Endothelial cell of umbilical vein (primary cell): ENCODE measurements around the gene CAP2. TPM values are rescaled to one million over a fixed set of nuclear protein-coding genes. Genes with fewer than 3 reads are reported as not detected.

ENCODE experiments used
- BruUV-seq: library from RNA; stranded (reverse); fragments of 400-500 nt; replicated peaks from 2 replicates; lab custom pipeline; 2021; lab: Mats Ljungman, UMichigan
- CTCF ChIA-PET: fragments of 300-600, 350-600 bp; sonication (Branson Sonifier 250); formaldehyde crosslinking; loops from one replicate; lab custom pipeline; 2021; ENCODE audit warnings: antibody characterized with exemption, inconsistent platforms; lab: Charles Lee
- POLR2A ChIA-PET: fragments of 300-600, 350-600 bp; sonication (Branson Sonifier 250); formaldehyde crosslinking; loops from one replicate; lab custom pipeline; 2021; ENCODE audit warnings: antibody characterized with exemption, inconsistent platforms; lab: Charles Lee
- DNase-seq: peaks from one replicate; pipeline ENCODE4 v3.0.0-alpha.2; 2011; ENCODE audit warnings: low read depth, low spot score
- FAIRE-seq: peaks from 2 replicates; lab custom pipeline; 2011; peaks lifted over from hg19 to GRCh38; lab: Jason Lieb, UNC
- H2AFZ ChIP-seq: 2 replicates; pipeline ENCODE4 v1.6.0; 2012; ENCODE audit warnings: low read depth, low read length, control low read depth, inconsistent platforms
- H3K27ac ChIP-seq: 2 replicates; pipeline ENCODE4 v1.5.1; 2011; ENCODE audit warnings: low read depth, mild to moderate bottlenecking, control low read depth, low read length, moderate library complexity; ENCODE audit not compliant: insufficient read depth
- H3K27me3 ChIP-seq, 2 experiments: 2 replicates each; pipeline versions ENCODE4 v1.6.0 to v1.6.1; 2011; ENCODE audit warnings: low read length in 2 of 2, mixed read lengths in 1 of 2; ENCODE audit not compliant: control insufficient read depth in 2 of 2, insufficient read depth in 2 of 2
- H3K36me3 ChIP-seq, 2 experiments: 2 replicates in 1 of 2; 3 replicates in 1 of 2; pipeline ENCODE4 v1.5.1; 2011; ENCODE audit warnings: low read length in 2 of 2, mild to moderate bottlenecking in 1 of 2, moderate library complexity in 1 of 2; ENCODE audit not compliant: control insufficient read depth in 2 of 2, insufficient read depth in 2 of 2; ENCODE audit errors: extremely low read depth in 1 of 2
- H3K4me1 ChIP-seq: 3 replicates; pipeline ENCODE4 v1.5.1; 2011; ENCODE audit warnings: mild to moderate bottlenecking, low read length; ENCODE audit not compliant: control insufficient read depth, insufficient read depth; ENCODE audit errors: extremely low read depth
- H3K4me2 ChIP-seq: 2 replicates; pipeline ENCODE4 v1.6.1; 2011; ENCODE audit warnings: low read length, control low read depth, mixed read lengths; ENCODE audit not compliant: insufficient read depth
- H3K4me3 ChIP-seq, 3 experiments: fragments of 200-600 bp in 1 of 3; sonication (generic), shearing (Covaris generic) in 1 of 3; replicated peaks in 1 of 3; 2 replicates each; pipeline ENCODE4 v1.5.1; 2011 to 2016; ENCODE audit warnings: control low read depth in 3 of 3, low read length in 3 of 3, mild to moderate bottlenecking in 2 of 3, inconsistent platforms in 1 of 3, low read depth in 1 of 3, moderate library complexity in 1 of 3; ENCODE audit not compliant: insufficient read depth in 1 of 3
- H3K79me2 ChIP-seq: 2 replicates; pipeline ENCODE4 v1.6.0; 2012; ENCODE audit warnings: low read length, inconsistent platforms; ENCODE audit not compliant: control insufficient read depth, insufficient read depth
- H3K9ac ChIP-seq: replicated peaks from 2 replicates; pipeline ENCODE3; 2011; ENCODE audit warnings: low read length, control low read depth; ENCODE audit not compliant: insufficient read depth; ENCODE audit errors: extremely low read depth
- H3K9me1 ChIP-seq: replicated peaks from 3 replicates; pipeline ENCODE4 v1.6.0; 2011; ENCODE audit warnings: mild to moderate bottlenecking, low read length; ENCODE audit not compliant: control insufficient read depth, insufficient read depth; ENCODE audit errors: extremely low read depth
- H3K9me3 ChIP-seq: replicated peaks from 2 replicates; pipeline ENCODE4 v1.5.1; 2012; ENCODE audit warnings: low read length, inconsistent platforms; ENCODE audit not compliant: control insufficient read depth, insufficient read depth
- H4K20me1 ChIP-seq: replicated peaks from 2 replicates; pipeline ENCODE3; 2011; ENCODE audit warnings: mild to moderate bottlenecking, low read length; ENCODE audit not compliant: control insufficient read depth, insufficient read depth; ENCODE audit errors: extremely low read depth
- EZH2 ChIP-seq: IDR thresholded peaks from 2 replicates; pipeline ENCODE4 v1.6.1; 2012; ENCODE audit warnings: borderline replicate concordance, low read depth, mild to moderate bottlenecking, moderate library complexity, low read length, inconsistent platforms; ENCODE audit not compliant: severe bottlenecking
- GATA2 ChIP-seq: IDR thresholded peaks from 2 replicates; pipeline ENCODE4 v1.7.0; 2011; ENCODE audit warnings: low read depth, mild to moderate bottlenecking, moderate library complexity, mixed read lengths, low read length; ENCODE audit not compliant: insufficient read length, insufficient read depth
- JUN ChIP-seq: IDR thresholded peaks from 2 replicates; pipeline ENCODE4 v1.6.1; 2011; ENCODE audit warnings: borderline replicate concordance, low read depth; ENCODE audit not compliant: insufficient read length, insufficient read depth
- MYC ChIP-seq: IDR thresholded peaks from one replicate; pipeline ENCODE4 v1.6.1; 2011; ENCODE audit warnings: mild to moderate bottlenecking, low read depth, low read length
- POLR2A ChIP-seq: IDR thresholded peaks from 2 replicates; pipeline ENCODE4 v1.6.1; 2012; ENCODE audit warnings: low read depth, mild to moderate bottlenecking, control low read depth, low read length
- dilution Hi-C: fragments of 300-500 bp; cut with MboI; formaldehyde crosslinking; loops from one replicate; pipeline ENCODE4 v1.15.0; 2019; ENCODE audit warnings: low sequenced_read_pairs; ENCODE audit not compliant: extremely low pct_ligation_motif_present
- intact Hi-C: fragments of 100-400 bp; cut with micrococcal nuclease; formaldehyde crosslinking; loops from one replicate; pipeline ENCODE4 v1.10.0; 2022
- polyA plus RNA-seq, 4 experiments: library from polyadenylated mRNA; depleted of rRNA in 3 of 4; stranded (reverse) in 3 of 4; unstranded in 1 of 4; fragments of >200 nt; gene quantifications; 2 replicates each; pipeline versions ENCODE4 v1.2.1 to v1.2.3, GENCODE V29; 2011 to 2012; ENCODE audit warnings: missing spikeins in 1 of 4
- total RNA-seq: library from RNA; stranded (reverse); gene quantifications from 2 replicates; pipeline ENCODE4 v1.2.3, GENCODE V29; 2021
- TF ChIP-seq, protein P1 (sequence below), 2 donors: IDR thresholded peaks; 1 replicate in 1 of 2; 2 replicates in 1 of 2; pipeline ENCODE4 v1.5.1; 2011; ENCODE audit warnings: low read length in 2 of 2, mild to moderate bottlenecking in 2 of 2, moderate library complexity in 2 of 2, control low read depth in 1 of 2, inconsistent platforms in 1 of 2, low read depth in 1 of 2; ENCODE audit not compliant: insufficient read depth in 1 of 2; ENCODE audit errors: extremely low read depth in 1 of 2
- TF ChIP-seq, protein P2 (sequence below): IDR thresholded peaks from 2 replicates; pipeline ENCODE4 v1.6.1; 2011; ENCODE audit not compliant: insufficient read depth, insufficient read length

Gene CAP2
- total and polyA plus RNA-seq, 2 donors (not counting 3 experiments of a cell fraction or from before 2014, with no cell fraction given), result 12.2 to 21.3 TPM

DNA sequence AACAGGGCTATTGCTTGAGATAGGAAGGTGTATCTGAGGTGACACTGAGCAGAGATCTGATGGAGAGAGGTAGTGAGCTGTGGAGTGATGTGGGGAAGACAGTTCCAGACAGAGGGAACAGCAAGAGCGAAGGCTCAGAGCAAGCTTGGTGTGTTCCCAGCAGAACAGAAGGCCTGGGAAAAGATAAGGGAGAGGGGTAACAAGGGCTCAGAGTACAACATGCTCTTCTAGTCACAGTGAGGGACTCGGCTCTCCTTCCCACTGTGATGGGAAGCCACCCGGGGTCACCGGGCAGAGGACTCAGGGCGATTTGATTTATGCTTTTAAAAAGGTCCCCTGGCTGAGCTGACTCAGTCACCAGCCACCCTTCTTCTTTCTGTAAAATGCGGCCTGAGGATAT lies 33.7 kb downstream of the CAP2 start:
- Histone ChIP-seq H4K20me1 (no peaks in the 10 kb centered on the region), H3K4me2 (no peak overlapping the region), H3K9ac (no peak overlapping the region), H3K4me3 (no peak overlapping the region), H3K9me3 (no peaks in the 10 kb centered on the region), H2AFZ (no peak overlapping the region), H3K36me3 (peaks cover 0 to 2% of the 10 kb centered on the region in 2 experiments), H3K27me3 (no peaks in the 10 kb centered on the region), H3K27ac (no peak overlapping the region), H3K4me1 (no peaks in the 10 kb centered on the region), H3K79me2 (no peaks in the 10 kb centered on the region), H3K9me1 (no peaks in the 10 kb centered on the region)
- BruUV-seq, result no TSS peak
- dilution Hi-C loops, result no loop called here
- DNase-seq (no peak), FAIRE-seq (no peak)
- TF ChIP-seq GATA2 (no peak), MYC (no peak), EZH2 (no peak), POLR2A (no peak), JUN (no peak)
- TF ChIP-seq, protein P1, sequence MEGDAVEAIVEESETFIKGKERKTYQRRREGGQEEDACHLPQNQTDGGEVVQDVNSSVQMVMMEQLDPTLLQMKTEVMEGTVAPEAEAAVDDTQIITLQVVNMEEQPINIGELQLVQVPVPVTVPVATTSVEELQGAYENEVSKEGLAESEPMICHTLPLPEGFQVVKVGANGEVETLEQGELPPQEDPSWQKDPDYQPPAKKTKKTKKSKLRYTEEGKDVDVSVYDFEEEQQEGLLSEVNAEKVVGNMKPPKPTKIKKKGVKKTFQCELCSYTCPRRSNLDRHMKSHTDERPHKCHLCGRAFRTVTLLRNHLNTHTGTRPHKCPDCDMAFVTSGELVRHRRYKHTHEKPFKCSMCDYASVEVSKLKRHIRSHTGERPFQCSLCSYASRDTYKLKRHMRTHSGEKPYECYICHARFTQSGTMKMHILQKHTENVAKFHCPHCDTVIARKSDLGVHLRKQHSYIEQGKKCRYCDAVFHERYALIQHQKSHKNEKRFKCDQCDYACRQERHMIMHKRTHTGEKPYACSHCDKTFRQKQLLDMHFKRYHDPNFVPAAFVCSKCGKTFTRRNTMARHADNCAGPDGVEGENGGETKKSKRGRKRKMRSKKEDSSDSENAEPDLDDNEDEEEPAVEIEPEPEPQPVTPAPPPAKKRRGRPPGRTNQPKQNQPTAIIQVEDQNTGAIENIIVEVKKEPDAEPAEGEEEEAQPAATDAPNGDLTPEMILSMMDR (IDR thresholded peaks at IDR 0.05; ENCODE audit: extremely low read depth in 1 of 2, insufficient read depth in 1 of 2, low read depth in 1 of 2, low read length in 2 of 2), result no peak
- TF ChIP-seq, protein P2, sequence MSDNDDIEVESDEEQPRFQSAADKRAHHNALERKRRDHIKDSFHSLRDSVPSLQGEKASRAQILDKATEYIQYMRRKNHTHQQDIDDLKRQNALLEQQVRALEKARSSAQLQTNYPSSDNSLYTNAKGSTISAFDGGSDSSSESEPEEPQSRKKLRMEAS, result no peak
- ChIA-PET POLR2A (no interaction called here), CTCF (no interaction called here)
- intact Hi-C loops, result no loop called here
